Upper lobe of right lung (tissue), 1 donor: ENCODE results near the gene SCN2A. TPM values are rescaled to one million over a fixed set of nuclear protein-coding genes. Genes with fewer than 3 reads are reported as not detected.

ENCODE experiments used
- ATAC-seq: fragments of 200-7000 bp; cut with Tn5 transposase; one replicate; pipeline ENCODE4 v1.9.1; 2020; ENCODE audit warnings: mild to moderate bottlenecking, moderate library complexity
- DNase-seq: peaks from one replicate; pipeline ENCODE4 v3.0.0-alpha.2; 2020
- H3K27ac ChIP-seq: fragments of 200-600 bp; one replicate; pipeline ENCODE4 v1.8.0; 2022
- H3K27me3 ChIP-seq: fragments of 200-600 bp; one replicate; pipeline ENCODE4 v1.8.0; 2022; ENCODE audit warnings: mild to moderate bottlenecking
- H3K36me3 ChIP-seq: fragments of 200-600 bp; one replicate; pipeline ENCODE4 v1.8.0; 2022
- H3K4me1 ChIP-seq: fragments of 200-600 bp; one replicate; pipeline ENCODE4 v1.8.0; 2022
- H3K4me3 ChIP-seq: fragments of 200-600 bp; one replicate; pipeline ENCODE4 v1.8.0; 2022; ENCODE audit warnings: mild to moderate bottlenecking
- H3K9me3 ChIP-seq: fragments of 200-600 bp; one replicate; pipeline ENCODE4 v1.8.0; 2022
- intact Hi-C: fragments of 100-400 bp; cut with DNase I; formaldehyde crosslinking; loops from one replicate; pipeline ENCODE4 v1.11.0; 2022
- total RNA-seq: library from RNA; stranded (reverse); fragmentation: NEBNext Ultra II Directional; extraction: Animal tissue kit (Norgen Biotek cat#: 25700); gene quantifications from one replicate; pipeline ENCODE4 v1.2.1, GENCODE V29; 2021
- TF ChIP-seq, protein P1 (sequence below): fragments of 200-600 bp; IDR thresholded peaks from one replicate; pipeline ENCODE4 v1.8.0; 2022; ENCODE audit warnings: antibody characterized with exemption
- donor health status: DM: no; HTN: yes; CAD: no; lungs with severe emphysema.

The SCN2A gene
- total RNA-seq, 1 donor from 2014 or later = 0.58 TPM

DNA sequence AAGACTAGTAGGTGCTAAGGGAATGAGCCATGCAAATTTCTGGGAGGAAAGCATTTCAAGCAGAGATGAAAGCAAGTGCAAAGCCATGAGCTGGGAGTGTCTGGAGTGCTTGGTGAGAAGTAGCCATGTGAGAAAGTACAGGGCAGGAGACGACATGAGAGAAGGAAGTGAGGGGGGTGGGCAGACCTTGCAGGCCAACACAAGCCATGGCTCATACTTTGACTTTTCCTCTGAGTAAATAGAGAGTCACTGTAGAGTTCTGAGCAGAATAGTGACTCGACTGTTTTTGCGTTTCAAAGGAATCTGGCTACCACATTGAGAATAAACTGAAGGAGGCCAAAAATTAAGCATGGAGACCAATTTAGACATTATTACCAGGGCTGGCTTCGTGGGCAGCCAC is 42.2 kb downstream of the SCN2A start:
- ATAC-seq = peak; percentile 28
- Histone ChIP-seq H3K36me3 (no peaks in the 10 kb centered on the region), H3K4me3 (no peak overlapping the region), H3K4me1 (no peaks in the 10 kb centered on the region), H3K9me3 (no peaks in the 10 kb centered on the region), H3K27me3 (no peaks in the 10 kb centered on the region), H3K27ac (no peak overlapping the region)
- TF ChIP-seq, protein P1, sequence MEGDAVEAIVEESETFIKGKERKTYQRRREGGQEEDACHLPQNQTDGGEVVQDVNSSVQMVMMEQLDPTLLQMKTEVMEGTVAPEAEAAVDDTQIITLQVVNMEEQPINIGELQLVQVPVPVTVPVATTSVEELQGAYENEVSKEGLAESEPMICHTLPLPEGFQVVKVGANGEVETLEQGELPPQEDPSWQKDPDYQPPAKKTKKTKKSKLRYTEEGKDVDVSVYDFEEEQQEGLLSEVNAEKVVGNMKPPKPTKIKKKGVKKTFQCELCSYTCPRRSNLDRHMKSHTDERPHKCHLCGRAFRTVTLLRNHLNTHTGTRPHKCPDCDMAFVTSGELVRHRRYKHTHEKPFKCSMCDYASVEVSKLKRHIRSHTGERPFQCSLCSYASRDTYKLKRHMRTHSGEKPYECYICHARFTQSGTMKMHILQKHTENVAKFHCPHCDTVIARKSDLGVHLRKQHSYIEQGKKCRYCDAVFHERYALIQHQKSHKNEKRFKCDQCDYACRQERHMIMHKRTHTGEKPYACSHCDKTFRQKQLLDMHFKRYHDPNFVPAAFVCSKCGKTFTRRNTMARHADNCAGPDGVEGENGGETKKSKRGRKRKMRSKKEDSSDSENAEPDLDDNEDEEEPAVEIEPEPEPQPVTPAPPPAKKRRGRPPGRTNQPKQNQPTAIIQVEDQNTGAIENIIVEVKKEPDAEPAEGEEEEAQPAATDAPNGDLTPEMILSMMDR = no peak
- intact Hi-C loops = no loop called here
- DNase-seq = no peak

DNA sequence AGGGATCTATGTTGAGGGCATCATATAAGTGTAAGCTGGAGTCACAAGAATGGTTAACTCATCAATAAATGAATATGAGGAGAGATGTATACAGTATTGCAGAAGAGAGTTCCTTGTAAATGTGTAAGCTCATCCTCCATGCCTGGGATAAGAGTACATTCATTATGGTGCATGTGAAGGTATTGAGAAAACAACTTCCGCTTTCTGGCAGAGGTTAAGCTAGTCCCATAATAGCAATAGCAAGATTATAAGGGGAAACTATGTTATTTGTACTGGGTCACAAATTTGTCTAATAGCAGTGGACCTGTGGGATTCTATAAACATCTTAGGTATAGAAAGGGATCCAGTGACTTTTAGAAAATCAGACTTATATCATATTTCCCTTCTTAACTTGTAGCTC is 44.1 kb downstream of the SCN2A start:
- Histone ChIP-seq H3K27me3 (no peaks in the 10 kb centered on the region), H3K27ac (no peak overlapping the region), H3K4me1 (no peaks in the 10 kb centered on the region), H3K4me3 (no peak overlapping the region), H3K36me3 (no peaks in the 10 kb centered on the region), H3K9me3 (no peaks in the 10 kb centered on the region)
- DNase-seq = no peak
- ATAC-seq = no peak
- intact Hi-C loops = no loop called here
- TF ChIP-seq, protein P1 = no peak

DNA sequence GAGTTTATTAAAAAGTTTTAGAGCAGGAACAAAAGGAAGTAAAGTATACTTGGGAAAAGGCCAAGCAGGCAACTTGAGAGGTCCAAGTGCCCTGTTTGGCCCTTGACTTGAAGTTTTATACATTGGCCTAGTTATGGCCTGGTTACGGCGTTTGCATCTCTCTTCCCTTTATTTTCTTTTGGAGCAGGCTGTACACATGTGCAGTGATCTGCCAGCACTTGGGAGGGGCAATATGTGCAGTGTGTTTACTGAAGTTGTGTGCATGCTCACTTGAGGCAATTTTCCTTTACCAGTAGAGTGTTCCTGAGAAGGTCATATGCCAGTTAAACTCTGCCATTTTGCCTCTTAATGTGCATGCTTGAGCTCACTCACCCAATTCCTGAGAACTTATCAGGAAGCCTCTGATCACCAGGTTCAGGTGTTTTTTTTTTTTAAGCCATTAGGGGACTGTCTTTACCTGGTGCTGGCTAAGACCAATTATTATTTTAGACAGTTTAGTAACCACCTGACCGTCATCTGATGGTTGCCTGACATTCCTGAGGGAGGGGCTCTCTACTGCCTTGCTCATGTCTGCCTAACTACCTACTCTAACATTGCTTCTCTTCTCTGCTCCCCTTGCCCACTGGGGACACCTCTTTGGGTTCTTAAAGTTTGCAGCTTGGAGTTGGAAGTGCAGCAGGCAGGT is 48.0 kb downstream of the SCN2A start:
- intact Hi-C loops = no loop called here
- peak; percentile 76 for ATAC-seq
- no peak overlapping the region for H3K4me3 ChIP-seq

DNA sequence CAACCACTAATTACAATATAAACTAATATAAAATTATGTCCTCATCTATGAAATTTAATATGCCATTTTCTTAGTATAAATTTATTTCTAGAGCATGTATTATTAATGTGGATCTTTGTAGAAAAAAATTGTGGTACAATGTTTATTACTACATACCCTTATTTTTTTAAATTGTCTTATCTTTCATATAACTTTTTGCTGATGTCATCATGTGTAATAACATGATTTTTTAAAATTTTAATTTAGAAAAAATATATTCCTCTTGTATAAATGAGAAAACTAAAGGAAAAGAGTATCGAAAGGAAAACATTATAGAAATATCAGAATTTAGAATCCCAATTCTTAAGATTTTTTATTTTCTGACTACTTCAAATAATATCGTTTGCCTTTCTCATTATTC is 49.9 kb downstream of the SCN2A start:
- Histone ChIP-seq H3K36me3 (no peaks in the 10 kb centered on the region), H3K27ac (no peak overlapping the region), H3K27me3 (no peaks in the 10 kb centered on the region), H3K4me1 (no peaks in the 10 kb centered on the region), H3K9me3 (no peaks in the 10 kb centered on the region), H3K4me3 (no peak overlapping the region)
- TF ChIP-seq, protein P1 = no peak
- DNase-seq (no peak), ATAC-seq (no peak)
- intact Hi-C loops = no loop called here

More for the DNA sequence above, 48.0 kb downstream of the SCN2A start:
- Histone ChIP-seq H3K27ac (no peak overlapping the region), H3K4me1 (no peaks in the 10 kb centered on the region), H3K36me3 (no peaks in the 10 kb centered on the region), H3K9me3 (no peaks in the 10 kb centered on the region), H3K27me3 (no peaks in the 10 kb centered on the region)
- TF ChIP-seq, protein P1 = no peak
- DNase-seq = no peak

DNA sequence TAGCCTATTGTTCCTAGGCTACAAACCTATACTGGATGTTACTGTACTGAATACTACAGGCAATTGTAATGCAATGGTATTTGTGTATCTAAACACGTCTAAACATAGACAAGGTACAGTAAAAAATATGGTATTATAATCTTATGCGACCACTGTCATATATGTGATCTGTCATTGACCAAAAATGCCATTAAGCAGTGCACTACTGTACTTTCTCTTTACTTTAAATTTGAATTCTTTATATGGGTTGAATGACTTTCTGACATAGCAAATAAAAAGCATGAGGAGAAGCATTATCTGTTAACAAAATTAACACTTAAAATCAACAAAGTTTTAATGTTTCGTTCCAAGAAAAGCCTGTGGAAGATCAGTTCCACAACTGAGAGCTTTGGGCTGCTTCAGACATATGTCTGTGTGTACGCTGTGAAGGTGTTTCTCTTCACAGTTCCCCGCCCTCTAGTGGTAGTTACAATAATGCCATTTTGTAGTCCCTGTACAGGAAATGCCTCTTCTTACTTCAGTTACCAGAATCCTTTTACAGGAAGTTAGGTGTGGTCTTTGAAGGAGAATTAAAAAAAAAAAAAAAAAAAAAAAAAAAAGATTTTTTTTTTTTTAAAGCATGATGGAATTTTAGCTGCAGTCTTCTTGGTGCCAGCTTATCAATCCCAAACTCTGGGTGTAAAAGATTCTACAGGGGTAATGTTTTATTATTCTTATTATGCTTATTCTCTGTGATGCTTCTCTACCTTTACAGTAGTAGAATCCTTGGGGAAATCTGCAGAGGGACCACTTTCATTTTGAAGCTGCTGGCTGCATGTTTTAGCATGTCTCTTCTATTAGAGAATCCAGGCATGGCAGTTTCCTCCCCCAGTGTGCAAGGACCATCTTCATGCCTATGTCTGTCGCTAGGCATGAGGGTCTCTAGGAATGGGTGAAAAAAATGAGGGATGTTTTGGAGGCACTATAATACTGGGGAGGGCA is 54.5 kb downstream of the SCN2A start:
- no peak overlapping the region for H3K4me3 ChIP-seq
- no peak for DNase-seq
- intact Hi-C loops = no loop called here

More for the DNA sequence above, 54.5 kb downstream of the SCN2A start:
- ATAC-seq = peak; percentile 99
- no peak overlapping the region for H3K27ac ChIP-seq
- no peaks in the 10 kb centered on the region for H3K4me1 ChIP-seq
- TF ChIP-seq, protein P1 = peak; percentile 70
- H3K27me3 ChIP-seq = no peaks in the 10 kb centered on the region
- no peaks in the 10 kb centered on the region for H3K36me3 ChIP-seq
- H3K9me3 ChIP-seq = no peaks in the 10 kb centered on the region
